C4-2B (cell line): ENCODE results near the gene OR11G2.
"Not testable (repeated sequence)": the region's sequence is repeated elsewhere in the genome, so short reads cannot be mapped to it uniquely, and the experiment has no call there.

ENCODE experiments used
- CTCF ChIP-seq: fragments of 450-650 bp; conservative IDR thresholded peaks from 2 replicates; pipeline ENCODE4 v1.5.1; 2017; ENCODE audit warnings: mild to moderate bottlenecking
- ZFX ChIP-seq: fragments of 450-650 bp; IDR thresholded peaks from 2 replicates; pipeline ENCODE4 v1.6.1; 2017

- not testable (repeated sequence) for TF ChIP-seq CTCF, ZFX
Observed at GRCh38 chr14:20174205-20174604, 16.5 kb upstream of the OR11G2 start.
